Sigmoid colon (tissue), 7 donors: ENCODE measurements around the gene DEPDC7. TPM values are rescaled to one million over a fixed set of nuclear protein-coding genes. Genes with fewer than 3 reads are reported as not detected.
"Not testable (repeated sequence)": the region's sequence is repeated elsewhere in the genome, so short reads cannot be mapped to it uniquely, and the experiment has no call there.

ENCODE experiments used
- DNase-seq: peaks from one replicate; pipeline ENCODE4 v3.0.0-alpha.2; 2019
- H3K27ac ChIP-seq, 4 donors: fragments of 200-600 bp; sonication (generic); one replicate each; pipeline ENCODE4 v1.5.1; 2016 to 2019; ENCODE audit warnings: mild to moderate bottlenecking in 1 of 4
- H3K27me3 ChIP-seq, 3 donors: fragments of 200-600 bp; sonication (generic); one replicate each; pipeline ENCODE4 v1.5.1; 2019; ENCODE audit warnings: mild to moderate bottlenecking in 1 of 3
- H3K36me3 ChIP-seq, 4 donors: fragments of 200-600 bp; sonication (generic); one replicate each; pipeline ENCODE4 v1.5.1; 2016 to 2019
- H3K4me1 ChIP-seq, 4 donors: fragments of 200-600 bp; sonication (generic); one replicate each; pipeline ENCODE4 v1.5.1; 2017 to 2019
- H3K4me3 ChIP-seq, 4 donors: fragments of 200-600 bp; sonication (generic); one replicate each; pipeline ENCODE4 v1.5.1; 2017 to 2019; ENCODE audit warnings: mild to moderate bottlenecking in 2 of 4, moderate library complexity in 1 of 4
- H3K9me3 ChIP-seq, 4 donors: fragments of 200-600 bp in 3 of 4; sonication (generic) in 3 of 4; one replicate each; pipeline versions ENCODE4 v1.5.1 to v1.6.1; 2013 to 2019
- CTCF ChIP-seq, 4 experiments: fragments of 450-650 bp in 3 of 4; fragments of 200-600 bp in 1 of 4; IDR thresholded peaks; one replicate each; pipeline ENCODE4 v1.5.1; 2016 to 2019; ENCODE audit warnings: antibody characterized with exemption in 4 of 4, mild to moderate bottlenecking in 3 of 4, moderate library complexity in 2 of 4
- EP300 ChIP-seq, 4 donors: sonication (generic); formaldehyde crosslinking; IDR thresholded peaks; one replicate each; pipeline ENCODE4 v1.6.1; 2017; ENCODE audit warnings: antibody characterized with exemption in 4 of 4
- POLR2A ChIP-seq, 2 donors: fragments of 450-650 bp; IDR thresholded peaks; one replicate each; pipeline ENCODE4 v1.6.1; 2016; ENCODE audit warnings: antibody characterized with exemption in 2 of 2, mild to moderate bottlenecking in 2 of 2, moderate library complexity in 2 of 2
- POLR2AphosphoS5 ChIP-seq, 4 donors: sonication (generic); formaldehyde crosslinking; IDR thresholded peaks; one replicate each; pipeline ENCODE4 v1.6.1; 2017; ENCODE audit warnings: antibody characterized with exemption in 4 of 4
- WGBS, 2 donors: extraction: QIAGEN DNeasy Blood & Tissue Kit; methylation state at CpG; one replicate each; pipeline ENCODE4 v1.1.7; 2013; 5-methylcytosine and 5-hydroxymethylcytosine counted together
- intact Hi-C: fragments of 100-400 bp; cut with DNase I; formaldehyde crosslinking; loops from one replicate; pipeline ENCODE4 v1.15.1; 2023
- polyA plus RNA-seq, 3 donors: library from polyadenylated mRNA; stranded (reverse); fragments of 200-250 nt; gene quantifications; one replicate each; pipeline ENCODE4 v1.2.3, GENCODE V29; 2013
- total RNA-seq, 4 donors: library from RNA; depleted of rRNA; stranded (reverse); fragments of >200 nt; gene quantifications; one replicate each; pipeline ENCODE4 v1.1.0, GENCODE V29; 2016
- donor health status: healthy with polysubstance abuse.
- donor health status: Bipolar disorder and iron deficiency.
- donor health status: healthy.

DEPDC7 gene
- total and polyA plus RNA-seq, 7 donors = 2.0 to 7.5 (median 3.8) TPM

- no peak overlapping the region for H3K27ac ChIP-seq
- TF ChIP-seq POLR2A (IDR thresholded peaks at IDR 0.05) (no peak), CTCF (IDR thresholded peaks at IDR 0.05) (no peak), EP300 (IDR thresholded peaks at IDR 0.05) (no peak), POLR2AphosphoS5 (IDR thresholded peaks at IDR 0.05) (no peak)
- H3K27me3 ChIP-seq = no peaks in the 10 kb centered on the region
- no peak overlapping the region for H3K4me3 ChIP-seq
- WGBS, 2 donors = 68 to 87% methylated on average over 4 of the region's 4 CpGs
- DNase-seq = no peak
- no peaks in the 10 kb centered on the region for H3K4me1 ChIP-seq
- intact Hi-C loops = no loop called here
- H3K36me3 ChIP-seq = peaks cover 0 to 7% (median 0%) of the 10 kb centered on the region in 4 donors
- no peaks in the 10 kb centered on the region for H3K9me3 ChIP-seq
These were observed 12.3 kb downstream of the DEPDC7 start for GRCh38 chr11:33027846-33028536.

- intact Hi-C loops = no loop called here
- no peak for DNase-seq
- Histone ChIP-seq H3K9me3 (no peaks in the 10 kb centered on the region), H3K36me3 (peaks cover 0 to 7% (median 0%) of the 10 kb centered on the region in 4 donors), H3K27me3 (no peaks in the 10 kb centered on the region), H3K27ac (no peak overlapping the region), H3K4me3 (no peak overlapping the region), H3K4me1 (no peaks in the 10 kb centered on the region)
- TF ChIP-seq POLR2A (IDR thresholded peaks at IDR 0.05) = no peak
- no peak for TF ChIP-seq CTCF (IDR thresholded peaks at IDR 0.05)
- TF ChIP-seq EP300 (IDR thresholded peaks at IDR 0.05) = no peak
- no peak for TF ChIP-seq POLR2AphosphoS5 (IDR thresholded peaks at IDR 0.05)
- 92 to 96% methylated on average over 2 of the region's 2 CpGs for WGBS, 2 donors
These were observed 12.8 kb downstream of the DEPDC7 start for GRCh38 chr11:33028537-33028914.

- H3K4me3 ChIP-seq, H3K36me3 ChIP-seq, H3K9me3 ChIP-seq, H3K4me1 ChIP-seq, H3K27ac ChIP-seq, H3K27me3 ChIP-seq, intact Hi-C loops, DNase-seq: not testable (repeated sequence)
- WGBS, 2 donors = 92 to 97% methylated on average over 6 of the region's 6 CpGs
These were observed 13.5 kb downstream of the DEPDC7 start for GRCh38 chr11:33029218-33029617.

- H3K27me3 ChIP-seq = no peaks in the 10 kb centered on the region
- peaks cover 0 to under 1% (median 0%) of the 10 kb centered on the region in 4 donors for H3K4me1 ChIP-seq
- H3K27ac ChIP-seq = no peak overlapping the region
- H3K36me3 ChIP-seq = no peaks in the 10 kb centered on the region
- intact Hi-C loops = loop anchor here (10.0 kb wide), 1 partner anchor 221 kb away; the partner anchor contains the start of gene HIPK3
- WGBS, 2 donors = 60 to 61% methylated on average over 4 of the region's 4 CpGs
- no peak for DNase-seq
- H3K9me3 ChIP-seq = no peaks in the 10 kb centered on the region
- TF ChIP-seq EP300 (IDR thresholded peaks at IDR 0.05) (no peak), POLR2A (IDR thresholded peaks at IDR 0.05) (no peak), POLR2AphosphoS5 (IDR thresholded peaks at IDR 0.05) (no peak), CTCF (IDR thresholded peaks at IDR 0.05) (no peak)
- no peak overlapping the region for H3K4me3 ChIP-seq
These were observed 17.8 kb downstream of the DEPDC7 start for GRCh38 chr11:33033493-33033892.

GRCh38 chr11:33035011-33035410 lies 19.3 kb downstream of the DEPDC7 start:
- peaks cover 0 to 5% (median 0%) of the 10 kb centered on the region in 4 donors for H3K4me1 ChIP-seq
- intact Hi-C loops = loop anchor here (5.0 to 10.0 kb wide), 2 partner anchors 220 to 1017 kb away; partner anchors contain the start of genes CAPRIN1 and HIPK3
- 31 to 83% methylated on average over 1 of the region's 1 CpG for WGBS, 2 donors

More at GRCh38 chr11:33035011-33035410, 19.3 kb downstream of the DEPDC7 start:
- no peaks in the 10 kb centered on the region for H3K36me3 ChIP-seq
- TF ChIP-seq POLR2AphosphoS5 (IDR thresholded peaks at IDR 0.05) = no peak
- no peak for TF ChIP-seq POLR2A (IDR thresholded peaks at IDR 0.05)
- TF ChIP-seq EP300 (IDR thresholded peaks at IDR 0.05) = no peak
- TF ChIP-seq CTCF (IDR thresholded peaks at IDR 0.05) = no peak
- no peak overlapping the region for H3K4me3 ChIP-seq
- DNase-seq = no peak
- H3K27me3 ChIP-seq = no peaks in the 10 kb centered on the region
- H3K27ac ChIP-seq = no peak overlapping the region
- no peaks in the 10 kb centered on the region for H3K9me3 ChIP-seq
